Transverse colon (tissue), 4 donors: ENCODE measurements around the gene OR56A3.

Experiments
- EP300 ChIP-seq: sonication (generic); formaldehyde crosslinking; IDR thresholded peaks from one replicate; pipeline ENCODE4 v1.6.1; 2017; ENCODE audit warnings: antibody characterized with exemption, low read depth
- POLR2A ChIP-seq: fragments of 450-650 bp; IDR thresholded peaks from one replicate; pipeline ENCODE4 v1.6.1; 2016; ENCODE audit warnings: antibody characterized with exemption, mild to moderate bottlenecking, moderate library complexity
- POLR2AphosphoS5 ChIP-seq, 3 donors: sonication (generic); formaldehyde crosslinking; IDR thresholded peaks; one replicate each; pipeline ENCODE4 v1.6.1; 2016; ENCODE audit warnings: antibody characterized with exemption in 3 of 3
- TF ChIP-seq, protein P1 (sequence below), 5 experiments: fragments of 200-600 bp in 3 of 5; fragments of 450-650 bp in 2 of 5; sonication (generic) in 3 of 5; IDR thresholded peaks; 1 replicate in 2 of 5; 2 replicates in 3 of 5; pipeline ENCODE4 v1.5.1; 2016 to 2017; ENCODE audit warnings: antibody characterized with exemption in 5 of 5, inconsistent platforms in 3 of 5, mild to moderate bottlenecking in 2 of 5, moderate library complexity in 1 of 5

DNA sequence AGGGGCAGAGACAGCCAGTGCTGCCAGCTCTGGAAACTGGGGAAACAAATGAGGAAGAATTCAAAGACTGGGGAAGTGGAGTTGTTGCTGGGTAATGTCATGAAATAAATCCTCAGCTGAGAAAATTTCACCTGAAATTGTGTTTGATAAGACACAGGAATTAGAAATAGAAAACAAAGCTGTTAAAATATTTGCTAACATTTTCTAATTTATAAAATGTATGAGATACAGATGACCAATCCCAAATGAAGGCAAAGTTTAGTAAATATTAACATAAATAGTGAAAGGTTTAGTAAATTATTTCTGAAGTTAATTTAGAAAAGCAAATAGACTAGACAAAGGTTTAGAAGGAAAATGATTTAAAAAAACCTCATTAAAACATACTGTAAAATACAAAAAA, 26.3 kb downstream of the OR56A3 start, which contains the start of gene OR56A5:
- TF ChIP-seq, protein P1, sequence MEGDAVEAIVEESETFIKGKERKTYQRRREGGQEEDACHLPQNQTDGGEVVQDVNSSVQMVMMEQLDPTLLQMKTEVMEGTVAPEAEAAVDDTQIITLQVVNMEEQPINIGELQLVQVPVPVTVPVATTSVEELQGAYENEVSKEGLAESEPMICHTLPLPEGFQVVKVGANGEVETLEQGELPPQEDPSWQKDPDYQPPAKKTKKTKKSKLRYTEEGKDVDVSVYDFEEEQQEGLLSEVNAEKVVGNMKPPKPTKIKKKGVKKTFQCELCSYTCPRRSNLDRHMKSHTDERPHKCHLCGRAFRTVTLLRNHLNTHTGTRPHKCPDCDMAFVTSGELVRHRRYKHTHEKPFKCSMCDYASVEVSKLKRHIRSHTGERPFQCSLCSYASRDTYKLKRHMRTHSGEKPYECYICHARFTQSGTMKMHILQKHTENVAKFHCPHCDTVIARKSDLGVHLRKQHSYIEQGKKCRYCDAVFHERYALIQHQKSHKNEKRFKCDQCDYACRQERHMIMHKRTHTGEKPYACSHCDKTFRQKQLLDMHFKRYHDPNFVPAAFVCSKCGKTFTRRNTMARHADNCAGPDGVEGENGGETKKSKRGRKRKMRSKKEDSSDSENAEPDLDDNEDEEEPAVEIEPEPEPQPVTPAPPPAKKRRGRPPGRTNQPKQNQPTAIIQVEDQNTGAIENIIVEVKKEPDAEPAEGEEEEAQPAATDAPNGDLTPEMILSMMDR (IDR thresholded peaks at IDR 0.05), result no peak
- TF ChIP-seq POLR2A, result no peak
- TF ChIP-seq POLR2AphosphoS5 (IDR thresholded peaks at IDR 0.05), result no peak
- no peak for TF ChIP-seq EP300
